Stimulated activated CD4-positive, alpha-beta T cell treated with anti-CD3 and anti-CD28 coated beads, Interleukin-12 subunit alpha, Interleukin-12 subunit beta, amount 100 ng/mL, for 4 hours (primary cell): ENCODE measurements around the gene GABRB2.
"Not testable (repeated sequence)": the region's sequence is repeated elsewhere in the genome, so short reads cannot be mapped to it uniquely, and the experiment has no call there.

Experiments used
- DNase-seq: peaks from one replicate; pipeline ENCODE4 v3.0.0-alpha.2; 2020

The GABRB2 gene

DNA sequence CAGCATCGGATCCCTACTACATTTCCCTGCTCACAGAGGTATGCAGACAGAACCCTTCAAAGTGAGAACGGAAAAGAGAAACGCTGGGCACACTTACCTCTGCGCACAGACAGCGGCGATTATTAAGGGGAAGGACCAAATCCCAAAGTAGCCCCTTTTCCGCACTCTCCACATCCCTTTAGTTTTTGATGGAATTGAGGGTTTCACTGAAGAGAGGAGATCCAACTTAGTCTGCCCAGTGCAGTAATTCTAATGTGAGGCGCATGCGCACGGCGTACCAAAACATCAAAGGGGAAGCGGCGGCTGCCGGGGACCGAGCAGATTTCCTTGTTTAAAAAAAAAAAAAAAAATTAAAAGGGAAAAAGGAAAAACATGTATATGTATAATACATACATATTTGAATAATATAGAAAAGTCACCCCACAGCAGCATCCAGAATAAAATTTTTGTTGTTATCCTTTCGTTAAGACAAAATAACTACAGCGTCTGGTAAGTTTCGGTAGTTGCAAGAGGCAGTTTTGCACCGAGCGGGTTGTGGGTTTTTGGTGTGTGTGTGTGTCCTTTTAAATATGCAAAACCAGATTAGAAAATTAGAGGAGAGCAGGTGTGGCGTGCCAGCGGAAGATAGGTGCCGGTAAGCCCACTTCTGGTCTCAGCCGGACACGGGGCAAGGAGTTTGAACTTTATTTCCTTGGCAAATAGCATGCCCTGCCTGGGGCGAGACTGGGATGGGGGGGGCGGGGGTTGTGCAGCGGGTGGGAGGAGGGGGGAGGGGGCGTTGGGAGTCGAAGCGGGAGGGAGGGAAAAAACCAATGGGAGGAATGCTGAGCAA lies at the start of gene GABRB2:
Gene GABRB2, minus strand, starts transcription at position 256 of the 832 bp plus-strand sequence. Its CDS starts 82 bp downstream, at position 174.
- DNase-seq, result peak; percentile 32

DNA sequence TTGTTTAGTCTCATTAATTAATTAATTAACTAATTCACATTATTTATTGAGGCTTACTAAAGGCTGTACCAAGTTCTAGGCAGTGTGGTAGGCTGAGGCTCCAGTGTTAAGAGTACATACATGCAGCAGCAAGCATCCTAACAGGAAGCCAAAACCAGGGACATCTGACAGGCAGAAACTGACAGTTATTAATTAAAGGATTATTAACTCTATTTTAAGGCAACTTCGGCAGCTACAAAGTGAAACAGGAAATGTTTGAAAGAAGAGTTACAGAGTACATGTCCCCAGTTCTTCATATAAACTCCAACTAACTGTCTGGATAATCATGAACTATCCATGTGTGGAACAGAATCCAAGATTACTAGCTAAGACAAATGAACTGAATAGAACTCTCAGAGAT lies 39.3 kb upstream of the GABRB2 start:
- DNase-seq, result no peak

DNA sequence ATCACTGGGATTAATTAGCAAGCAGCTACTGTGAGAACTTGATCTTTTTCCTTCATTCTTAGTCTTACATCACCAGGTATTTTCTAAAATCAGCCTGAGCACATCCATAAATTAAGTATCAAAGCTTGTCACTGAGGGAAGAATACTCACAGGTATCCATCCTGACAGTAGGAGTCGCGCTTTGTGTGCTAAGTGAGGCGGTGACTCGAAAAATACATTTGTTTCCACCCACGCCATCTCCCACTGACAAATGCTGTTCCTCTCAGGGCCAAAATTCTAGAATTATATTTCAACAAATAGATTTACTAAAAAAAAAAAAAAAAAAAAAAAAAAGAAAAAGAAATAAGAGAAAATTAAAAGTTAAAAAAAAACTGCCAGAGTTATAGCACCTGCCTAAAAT lies 34.1 kb upstream of the GABRB2 start:
- DNase-seq, result no peak

DNA sequence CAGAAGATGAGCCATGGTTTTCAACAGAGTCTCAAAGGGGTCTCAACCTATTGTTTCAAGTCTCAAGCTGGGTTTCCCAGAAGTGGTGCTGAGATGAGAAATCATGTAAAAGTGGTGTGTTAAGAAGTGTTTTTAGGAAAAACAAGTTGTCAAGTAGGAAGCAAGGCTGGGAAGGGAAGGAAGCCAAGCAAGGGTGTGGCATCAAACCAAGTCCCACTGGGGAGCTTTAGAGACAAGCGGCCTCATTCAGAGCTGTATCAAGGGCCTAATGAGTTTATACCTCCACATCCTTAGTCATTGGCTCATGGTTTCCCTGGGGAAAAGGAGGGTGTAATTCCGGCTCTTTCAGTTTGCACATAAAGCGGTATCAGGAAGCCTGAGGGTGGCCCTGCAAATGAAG lies 26.4 kb upstream of the GABRB2 start:
- DNase-seq, result no peak

DNA sequence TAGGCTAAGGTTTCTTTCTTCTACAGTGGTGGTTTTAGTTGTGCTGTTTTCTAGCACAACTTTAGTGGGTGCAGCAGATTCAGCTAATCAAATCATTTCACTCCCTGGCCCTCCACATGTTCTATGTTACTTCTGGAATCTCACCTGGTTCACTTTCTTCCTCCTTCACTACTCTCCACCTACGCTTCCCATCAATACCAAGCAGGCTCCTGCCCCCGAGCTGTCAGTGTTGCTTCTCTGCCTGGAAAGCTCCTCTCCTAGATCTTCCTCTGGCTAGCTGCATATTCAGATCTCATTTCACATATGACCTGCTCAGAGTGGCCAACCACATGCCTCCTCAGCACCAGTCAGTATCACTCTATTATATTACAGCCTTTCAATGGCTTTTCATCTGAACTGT lies 19.6 kb upstream of the GABRB2 start:
- DNase-seq, result no peak

DNA sequence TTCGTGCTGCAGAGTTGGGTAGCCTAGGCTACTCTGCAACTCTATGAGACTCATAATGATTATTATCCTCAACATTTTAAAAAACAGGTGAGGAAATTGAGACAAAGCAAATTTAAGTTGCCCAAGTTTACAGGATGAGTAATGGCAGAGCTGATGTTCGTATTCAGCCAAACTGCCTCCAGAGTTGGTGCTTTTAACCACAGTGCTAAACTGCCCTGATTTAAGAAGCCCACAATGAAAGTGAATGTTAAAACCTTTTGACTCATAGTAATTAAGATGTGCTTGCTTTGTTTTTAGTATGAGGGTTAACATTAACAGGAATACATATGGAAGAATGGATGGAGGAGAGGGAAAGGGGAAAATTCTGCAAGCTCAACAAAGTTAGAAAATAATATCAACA lies 15.9 kb upstream of the GABRB2 start:
- DNase-seq, result no peak

DNA sequence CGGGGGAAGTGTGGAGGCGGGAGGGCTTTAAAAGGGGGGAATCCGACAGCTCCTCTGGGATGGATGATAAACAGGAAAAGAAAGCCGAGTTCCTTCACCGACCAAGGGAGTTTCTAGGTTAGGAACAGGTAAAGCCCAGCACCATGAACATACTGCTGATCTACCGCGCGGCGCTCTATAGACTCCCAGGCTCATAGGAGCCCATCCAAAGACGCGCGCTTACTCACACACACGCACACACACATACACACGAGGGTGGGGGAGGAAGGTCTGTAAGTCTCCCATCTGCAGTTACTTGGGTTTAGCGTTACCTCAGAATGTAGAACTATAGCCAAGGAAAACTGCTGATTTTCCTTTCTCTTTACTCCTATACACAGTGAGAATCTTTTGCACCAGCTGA lies 2.6 kb upstream of the GABRB2 start:
- DNase-seq, result no peak

DNA sequence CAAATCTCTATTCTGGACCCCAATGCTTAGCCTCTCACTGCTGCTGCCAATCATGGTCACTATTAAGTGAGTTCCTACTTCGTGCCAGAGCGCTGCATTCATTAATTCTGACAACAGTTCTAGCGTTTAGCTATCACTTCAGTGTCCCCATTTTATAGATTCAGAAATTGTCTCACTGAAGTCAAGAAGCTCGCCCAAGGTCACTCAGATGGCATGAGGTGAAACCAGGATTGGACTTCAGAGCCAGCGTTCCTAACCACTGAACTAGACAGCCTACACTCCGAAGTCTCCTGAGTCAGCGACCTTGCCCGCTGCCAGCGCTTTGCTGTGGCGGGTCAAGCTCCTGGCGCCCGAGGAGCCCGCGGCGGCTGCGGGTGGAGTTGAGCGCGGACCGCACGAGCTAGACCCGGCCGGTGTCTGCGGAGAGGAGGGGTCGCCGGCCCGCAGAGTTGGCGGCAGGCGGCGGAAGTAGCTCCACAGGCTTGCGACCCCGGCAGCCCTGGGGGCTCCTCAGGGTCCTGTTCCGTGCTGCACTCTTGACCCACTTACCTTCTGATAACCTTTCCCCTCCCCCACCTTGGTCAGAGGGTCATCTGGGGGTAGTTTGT lies 2.1 kb upstream of the GABRB2 start:
- DNase-seq, result no peak

DNA sequence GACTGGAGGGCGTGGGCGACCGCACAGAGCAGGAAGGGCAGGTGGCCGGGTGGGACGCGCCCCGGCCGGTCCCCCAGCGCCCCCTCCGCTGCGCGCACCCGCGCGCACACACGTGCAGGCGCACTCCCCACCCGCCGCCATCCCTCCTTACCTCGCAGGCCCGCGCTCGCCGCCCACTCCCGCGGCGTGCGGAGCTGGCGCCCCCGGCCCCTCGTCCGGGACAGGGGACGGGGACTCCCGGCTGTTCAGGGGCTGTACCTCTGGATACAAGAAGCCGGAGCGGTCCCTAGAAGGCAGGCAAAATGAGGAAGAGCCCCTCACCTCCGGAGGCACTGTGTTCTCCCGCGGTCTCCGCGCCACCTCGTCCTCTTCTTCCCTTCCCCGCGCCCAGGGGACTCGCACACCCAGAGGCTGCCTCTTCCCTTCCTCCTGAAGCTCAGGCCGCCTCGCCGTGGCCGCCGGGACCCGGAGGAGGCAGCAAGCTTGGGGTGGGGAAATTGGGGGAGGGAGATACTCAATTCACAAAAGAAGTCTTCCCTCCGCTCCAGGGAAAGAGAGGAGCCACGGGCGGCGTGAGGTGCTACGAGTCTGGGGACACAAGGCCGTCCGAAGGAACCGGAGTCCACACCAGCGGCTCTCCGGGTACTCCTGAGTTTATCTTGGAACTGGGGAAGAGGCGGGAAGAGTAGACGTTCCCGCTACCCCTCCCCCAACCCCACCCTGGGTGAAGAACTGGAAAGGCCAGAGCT lies 1.4 kb upstream of the GABRB2 start:
- DNase-seq, result no peak

DNA sequence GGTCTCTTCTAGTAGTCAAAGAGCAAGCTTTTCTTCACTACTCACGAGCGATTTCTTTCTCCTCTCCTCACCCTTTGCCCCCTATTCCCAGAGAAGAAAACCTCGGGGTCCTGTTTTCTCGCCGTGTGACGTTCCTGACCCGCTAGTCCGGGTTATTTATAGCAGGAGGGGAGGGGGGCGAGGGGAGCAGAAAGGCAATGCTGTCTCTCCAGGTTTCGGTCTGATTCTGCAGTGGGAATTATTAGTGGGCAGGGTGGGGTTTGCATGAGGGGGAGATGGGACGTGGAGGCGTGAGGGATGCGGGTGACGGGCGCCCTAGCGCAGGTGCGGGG lies 847 bp upstream of the GABRB2 start:
- no peak for DNase-seq

DNA sequence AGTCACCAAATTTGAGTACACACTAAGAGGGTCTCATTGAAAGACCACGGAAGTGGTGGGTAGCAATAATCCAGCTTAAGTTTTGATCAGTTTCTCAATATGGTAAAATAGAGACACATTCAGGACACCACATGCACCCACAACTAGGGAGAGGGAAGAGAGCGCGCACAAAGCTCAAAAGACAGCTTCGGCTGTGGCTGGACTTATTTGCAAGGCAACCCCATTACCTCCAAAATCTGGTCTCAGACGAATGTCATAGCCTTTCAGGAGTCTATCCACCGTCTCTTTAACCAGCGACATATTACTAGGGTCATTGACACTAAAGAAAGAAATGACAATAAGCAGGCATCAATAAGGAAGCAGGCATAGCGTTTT lies 443 bp downstream of the GABRB2 start:
- no peak for DNase-seq

DNA sequence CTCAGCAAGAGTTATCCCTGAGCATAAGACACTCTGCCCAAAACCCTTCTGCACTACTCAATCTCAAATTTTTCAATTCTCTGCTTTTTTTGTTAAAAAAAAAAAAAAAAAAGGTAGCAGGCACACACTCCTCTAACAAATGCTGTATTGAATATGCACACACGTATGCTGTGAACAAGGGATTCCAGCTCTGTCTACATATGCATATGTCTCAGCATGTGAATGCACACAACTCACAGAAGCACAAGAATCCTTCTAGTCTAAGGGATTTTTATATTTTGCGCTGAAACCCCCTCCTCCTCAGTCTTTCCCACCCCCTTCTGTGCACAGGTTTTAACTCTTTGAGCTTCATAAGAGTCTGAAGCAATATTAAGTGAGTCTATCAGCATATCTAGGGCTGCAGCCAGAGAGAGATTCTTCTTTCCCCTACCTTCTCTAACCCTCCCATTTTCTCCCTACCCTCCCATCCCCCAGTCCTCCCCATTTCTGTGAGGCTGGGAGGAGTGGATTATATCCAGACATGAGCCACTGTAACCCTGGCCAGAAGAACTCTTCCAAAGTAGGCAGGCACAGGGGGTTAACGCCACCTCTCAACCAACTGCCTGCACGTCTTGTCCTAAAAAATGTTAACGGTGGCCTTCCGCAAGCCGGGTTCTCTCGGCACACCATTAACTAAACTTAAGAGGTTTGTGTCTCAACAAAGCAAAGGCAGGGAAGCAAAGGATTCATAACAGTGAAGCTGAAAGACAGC lies 1.0 kb downstream of the GABRB2 start:
- no peak for DNase-seq

DNA sequence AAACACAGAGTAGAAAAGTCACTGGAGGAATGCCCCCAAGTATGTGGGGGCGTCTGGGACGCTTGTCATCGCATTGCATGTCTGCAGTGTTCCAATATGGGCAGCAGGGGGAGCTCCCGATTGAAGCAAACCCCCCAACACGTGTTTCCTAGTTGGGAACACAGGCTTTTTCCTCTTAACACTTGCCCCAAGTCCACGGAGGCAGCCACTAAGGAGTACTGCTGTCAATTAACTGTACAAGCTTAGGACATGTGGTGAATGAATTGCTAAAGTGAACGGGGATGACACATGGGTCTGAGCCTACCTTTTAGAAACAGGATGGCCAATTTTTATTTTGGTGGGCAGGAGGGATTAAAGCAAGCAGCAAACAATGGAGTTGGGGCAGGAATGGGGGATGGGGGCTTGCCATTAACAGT lies 2.2 kb downstream of the GABRB2 start:
- DNase-seq, result no peak

DNA sequence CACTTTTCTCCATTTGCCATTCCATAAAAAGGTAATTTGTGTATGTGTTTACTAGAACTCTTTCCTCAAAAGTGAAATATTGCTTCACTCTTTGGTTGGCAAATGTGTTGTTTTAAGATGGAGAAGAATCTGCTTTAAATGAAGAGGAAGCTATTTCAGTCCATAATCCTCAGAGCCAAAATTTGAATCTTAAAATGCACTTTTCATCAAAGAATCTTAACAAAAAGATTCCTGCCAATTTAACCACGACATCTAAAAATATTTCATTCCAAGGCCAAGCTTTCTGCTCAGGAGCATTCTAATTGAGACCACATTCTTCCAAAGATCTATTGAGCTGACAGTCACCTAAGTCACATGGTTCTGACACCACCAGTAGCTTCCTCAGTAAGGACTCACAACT lies 7.5 kb downstream of the GABRB2 start:
- DNase-seq, result no peak

DNA sequence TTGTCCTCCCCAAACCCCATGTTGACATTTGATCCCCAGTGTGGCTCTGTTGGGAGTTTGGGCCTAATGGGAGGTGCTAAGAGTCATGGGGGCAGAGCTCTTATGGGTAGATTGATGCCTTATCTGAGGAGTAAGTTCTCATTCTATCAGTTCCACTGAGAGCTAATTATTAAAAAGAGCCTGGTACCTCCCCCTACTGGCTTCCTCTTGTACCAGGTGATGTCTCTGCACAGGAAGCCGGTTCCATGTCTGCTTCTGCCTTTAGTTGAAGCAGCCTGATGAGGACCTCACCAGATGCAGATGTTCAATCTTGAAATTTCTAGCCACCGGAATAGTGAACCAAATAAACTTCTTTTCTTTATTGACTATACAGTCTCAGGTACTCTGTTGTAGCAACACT lies 10.8 kb downstream of the GABRB2 start:
- no peak for DNase-seq

DNA sequence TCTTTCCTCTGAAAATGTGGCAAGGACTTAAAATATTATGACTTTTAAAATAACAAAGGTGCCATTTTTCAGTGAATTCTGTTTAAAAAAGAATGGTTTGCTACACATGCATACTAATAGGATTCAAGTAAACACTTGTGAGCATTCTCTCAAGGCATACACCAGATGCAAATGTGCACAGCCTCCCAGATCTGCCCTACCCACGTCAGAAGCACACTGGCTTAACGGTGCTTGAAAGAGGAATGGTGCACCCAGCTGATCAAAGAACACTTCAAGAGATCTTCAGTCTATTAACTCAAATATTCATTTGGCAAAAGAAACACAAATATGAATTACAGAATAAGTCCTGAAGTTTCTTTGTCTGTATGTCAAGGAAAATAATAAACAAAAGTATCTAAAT lies 15.8 kb downstream of the GABRB2 start:
- DNase-seq, result no peak

DNA sequence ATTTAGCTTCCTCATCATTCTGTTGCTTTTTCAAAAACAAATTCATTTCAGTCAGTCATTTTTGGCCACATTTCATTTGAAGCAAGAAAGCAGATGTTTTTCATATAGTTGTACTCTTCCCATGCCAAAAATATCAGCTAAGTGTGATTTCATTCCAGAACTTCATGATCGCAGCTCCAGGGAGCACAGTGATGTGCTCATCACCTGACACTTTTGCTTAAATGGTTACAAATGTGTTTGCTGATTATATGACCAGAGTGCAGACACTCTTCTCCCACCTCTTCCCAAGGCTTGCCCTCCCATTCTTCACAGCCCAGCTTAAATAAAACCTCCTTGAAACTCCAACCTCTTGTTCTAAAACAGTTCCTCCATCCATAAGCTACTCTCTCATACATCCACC lies 32.6 kb downstream of the GABRB2 start:
- no peak for DNase-seq

DNA sequence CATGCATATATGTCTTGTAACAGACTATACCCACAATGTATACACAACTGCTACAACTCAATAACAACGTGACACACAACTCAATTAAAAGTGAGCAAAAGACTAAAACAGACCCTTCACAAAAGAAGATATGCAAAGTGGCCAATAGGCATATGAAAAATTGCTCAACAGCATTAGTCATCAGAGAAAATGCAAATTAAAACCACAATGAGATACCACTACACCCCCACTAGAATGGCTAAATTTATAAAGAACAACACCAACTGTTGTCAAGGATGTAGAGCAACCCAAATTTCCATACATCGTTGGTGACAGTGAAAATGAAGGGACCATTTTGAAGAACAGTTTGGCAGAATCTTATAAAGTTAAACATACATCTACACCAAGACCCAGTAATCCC lies 38.9 kb downstream of the GABRB2 start:
- no peak for DNase-seq

DNA sequence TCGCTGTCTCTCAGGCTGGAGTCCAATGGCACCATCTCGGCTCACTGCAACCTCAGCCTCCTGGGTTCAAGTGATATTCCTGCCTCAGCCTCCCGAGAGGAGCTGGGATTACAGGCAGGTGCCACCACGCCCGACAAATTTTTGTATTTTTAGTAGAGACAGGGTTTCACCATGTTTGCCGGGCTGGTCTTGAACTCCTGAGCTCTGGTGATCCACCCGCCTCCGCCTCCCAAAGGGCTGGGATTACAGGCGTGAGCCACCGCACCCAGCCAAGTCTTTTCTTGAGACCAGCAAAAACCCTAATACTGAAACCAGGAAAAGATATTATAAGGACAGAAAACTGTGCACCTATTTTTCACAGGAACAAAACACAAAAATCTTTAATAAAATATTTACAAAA lies 41.4 kb downstream of the GABRB2 start:
- not testable (repeated sequence) for DNase-seq

DNA sequence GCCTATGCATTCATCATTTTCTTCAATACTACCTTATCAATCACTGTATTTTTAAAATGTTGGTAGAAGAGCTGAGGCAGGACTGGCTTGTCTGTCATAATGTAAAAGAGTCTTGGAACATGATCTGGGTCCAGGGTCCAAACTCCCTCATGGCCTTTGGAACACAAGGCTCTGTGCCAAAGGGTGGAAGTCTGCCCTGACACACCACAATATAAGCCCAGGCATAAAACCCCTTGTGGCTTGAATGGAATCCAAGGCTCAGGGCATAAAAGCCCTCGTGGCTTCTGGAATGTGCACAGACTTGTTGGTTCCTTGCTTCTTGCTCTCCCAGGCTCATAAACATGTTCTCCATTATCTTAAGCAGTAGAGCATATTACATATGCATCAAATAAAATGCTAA lies 48.0 kb downstream of the GABRB2 start:
- DNase-seq, result no peak

DNA sequence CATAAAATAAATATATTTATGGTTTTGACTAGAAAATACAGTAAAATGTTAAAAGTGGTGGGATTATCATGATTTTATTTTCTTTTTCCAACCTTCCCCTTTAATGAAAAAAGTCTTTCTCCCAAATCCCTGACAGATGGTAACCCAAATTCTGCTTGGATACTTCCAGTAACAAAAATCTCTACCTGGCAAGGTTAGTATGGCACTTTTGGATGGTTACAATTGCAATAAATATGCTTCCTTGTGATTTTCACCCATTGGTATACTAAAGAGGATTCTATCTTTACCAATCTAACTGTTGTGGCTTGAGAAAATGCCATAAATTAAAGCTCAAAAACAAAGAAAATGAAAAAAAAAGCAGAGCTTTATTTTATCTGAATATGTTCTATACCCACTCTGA lies 62.8 kb downstream of the GABRB2 start:
- DNase-seq, result no peak

DNA sequence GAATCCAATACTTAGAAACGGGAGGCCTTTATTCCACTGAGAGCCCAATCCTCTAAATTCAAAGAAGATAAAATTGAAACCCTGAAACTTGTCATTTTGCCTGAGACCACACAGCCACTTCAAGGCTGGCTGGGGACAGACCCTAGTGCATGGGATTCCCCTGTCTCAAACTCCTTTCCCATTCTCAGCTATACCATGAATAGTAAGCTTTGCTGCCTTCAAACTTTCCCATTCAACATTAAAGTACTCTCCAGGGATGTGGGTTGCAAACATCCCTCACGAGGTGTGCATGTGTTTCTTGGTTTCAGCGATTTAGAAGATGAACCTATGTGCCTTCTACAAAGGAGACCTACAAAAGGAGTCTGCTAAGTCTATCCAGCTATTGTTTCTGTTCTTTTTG lies 64.6 kb downstream of the GABRB2 start:
- DNase-seq, result no peak

DNA sequence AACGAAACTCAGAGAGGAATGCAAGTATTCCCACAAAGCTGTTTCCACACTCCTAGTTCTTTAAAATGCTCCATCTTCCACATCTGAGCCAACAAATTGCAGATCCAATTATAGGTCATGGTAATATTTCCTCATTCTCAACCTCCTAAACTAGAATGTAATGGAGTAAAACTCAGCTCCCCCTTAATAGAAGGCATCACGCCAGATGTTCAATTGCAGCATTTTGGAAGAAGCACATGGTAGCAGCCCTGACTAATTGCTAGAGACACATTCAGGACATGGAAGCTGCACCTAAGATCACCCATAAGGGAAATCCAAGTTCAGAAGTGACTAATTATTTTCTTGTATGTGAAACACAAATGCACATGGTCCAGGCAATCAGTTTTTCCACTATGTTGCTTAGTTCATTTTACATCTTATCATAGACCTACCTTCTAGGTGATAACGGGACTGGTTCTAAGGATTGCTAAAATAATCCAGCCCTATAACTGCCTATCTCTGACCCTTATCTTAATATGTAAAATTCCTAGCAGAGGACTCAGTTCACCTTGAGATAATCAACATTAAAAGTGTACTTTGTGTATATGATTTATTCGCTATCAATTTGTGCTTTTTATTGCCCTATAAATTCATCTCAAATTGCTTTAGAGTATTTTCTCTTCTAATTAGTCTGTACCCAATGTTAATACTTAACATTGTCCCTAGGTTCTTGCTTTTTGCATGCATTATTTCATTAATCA lies 75.1 kb downstream of the GABRB2 start:
- no peak for DNase-seq
